HUES6 (cell line): ENCODE data around the gene DDX5.
A peak's percentile ranks its signal among the peaks of the same experiment; 100 is the strongest.
"Not testable (repeated sequence)": the region's sequence is repeated elsewhere in the genome, so short reads cannot be mapped to it uniquely, and the experiment has no call there.

Experiments used
- H3K27ac ChIP-seq: 2 replicates; pipeline ENCODE4 v1.7.0; 2013; ENCODE audit warnings: low read depth, mild to moderate bottlenecking, low read length, inconsistent platforms
- H3K27me3 ChIP-seq: 2 replicates; pipeline ENCODE4 v1.6.1; 2013; ENCODE audit warnings: low read length; ENCODE audit not compliant: control insufficient read depth, insufficient read depth
- H3K36me3 ChIP-seq: 2 replicates; pipeline ENCODE4 v1.6.1; 2013; ENCODE audit warnings: low read length; ENCODE audit not compliant: control insufficient read depth, insufficient read depth
- H3K4me1 ChIP-seq: 2 replicates; pipeline ENCODE4 v1.6.1; 2013; ENCODE audit warnings: low read length; ENCODE audit not compliant: control insufficient read depth, insufficient read depth
- H3K4me3 ChIP-seq: 2 replicates; pipeline ENCODE4 v1.5.1; 2013; ENCODE audit warnings: low read depth, low read length
- H3K9ac ChIP-seq: one replicate; pipeline ENCODE4 v1.6.1; 2013; ENCODE audit warnings: mild to moderate bottlenecking, low read length
- H3K9me3 ChIP-seq: 2 replicates; pipeline ENCODE4 v1.6.1; 2013; ENCODE audit warnings: low read depth, low read length; ENCODE audit not compliant: control insufficient read depth, insufficient read depth

Gene DDX5

DNA sequence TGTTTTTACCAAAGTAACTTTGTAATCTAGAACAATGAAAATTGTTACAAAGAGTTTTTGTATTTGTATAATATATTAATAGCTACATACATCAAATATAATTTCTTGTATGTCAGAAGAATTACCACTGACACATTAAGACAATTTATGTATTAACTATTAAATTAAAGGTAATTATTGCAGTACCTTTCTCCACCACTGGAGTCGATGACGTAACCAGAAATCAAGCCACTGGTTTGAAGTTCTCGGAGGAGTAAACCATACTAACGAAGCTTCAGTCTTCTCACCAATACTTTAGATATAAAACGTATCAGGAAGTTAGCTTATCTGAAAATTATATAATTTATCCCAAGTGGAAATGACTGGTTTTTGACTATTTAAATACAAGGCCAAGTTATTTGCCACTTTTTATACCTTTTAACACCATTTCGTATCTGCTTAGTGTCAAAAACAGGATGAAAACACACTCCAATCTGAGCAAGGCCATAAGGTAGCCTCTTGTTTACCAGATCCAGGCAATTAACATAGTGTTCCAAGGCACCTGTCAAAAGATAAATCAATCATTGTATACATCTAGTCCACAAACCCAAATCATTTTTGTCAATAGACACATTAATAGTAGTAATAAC lies 13.5 kb downstream of the DDX5 start:
- no peak overlapping the region for H3K27ac ChIP-seq
- peaks cover 4% of the 10 kb centered on the region; the same call in 1 of the 2 replicates for H3K9me3 ChIP-seq
- H3K36me3 ChIP-seq, result peaks cover 64% of the 10 kb centered on the region

DNA sequence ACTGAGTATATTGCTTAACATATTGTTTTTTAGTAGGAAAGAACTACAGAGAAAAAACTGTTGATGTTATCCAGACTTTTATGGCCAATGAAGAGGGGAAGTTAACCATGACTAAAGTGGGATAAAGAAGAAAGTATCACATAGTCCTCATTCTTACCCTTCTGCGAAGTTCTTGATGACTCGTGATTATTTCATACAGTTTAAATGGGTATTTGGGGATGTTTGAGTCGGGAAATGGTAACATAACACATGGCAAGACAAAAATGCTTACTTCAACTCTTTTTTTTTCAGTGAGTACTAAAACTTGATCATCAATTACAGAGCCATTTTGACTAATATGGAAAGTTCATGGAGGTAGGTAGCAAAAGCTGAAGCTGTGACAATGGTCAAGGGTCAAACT lies 14.1 kb downstream of the DDX5 start:
- H3K36me3 ChIP-seq, result peaks cover 69% of the 10 kb centered on the region
- H3K27me3 ChIP-seq, result no peaks in the 10 kb centered on the region
- H3K9me3 ChIP-seq, result peaks cover 4% of the 10 kb centered on the region; the same call in 1 of the 2 replicates
- H3K27ac ChIP-seq, result no peak overlapping the region
- H3K4me3 ChIP-seq, result no peak overlapping the region
- peaks cover 4% of the 10 kb centered on the region; the same call in 1 of the 2 replicates for H3K4me1 ChIP-seq
- no peak overlapping the region for H3K9ac ChIP-seq

More for the DNA sequence above, 13.5 kb downstream of the DDX5 start:
- peaks cover 4% of the 10 kb centered on the region; the same call in 1 of the 2 replicates for H3K4me1 ChIP-seq
- H3K27me3 ChIP-seq, result no peaks in the 10 kb centered on the region
- H3K9ac ChIP-seq, result no peak overlapping the region
- no peak overlapping the region for H3K4me3 ChIP-seq

DNA sequence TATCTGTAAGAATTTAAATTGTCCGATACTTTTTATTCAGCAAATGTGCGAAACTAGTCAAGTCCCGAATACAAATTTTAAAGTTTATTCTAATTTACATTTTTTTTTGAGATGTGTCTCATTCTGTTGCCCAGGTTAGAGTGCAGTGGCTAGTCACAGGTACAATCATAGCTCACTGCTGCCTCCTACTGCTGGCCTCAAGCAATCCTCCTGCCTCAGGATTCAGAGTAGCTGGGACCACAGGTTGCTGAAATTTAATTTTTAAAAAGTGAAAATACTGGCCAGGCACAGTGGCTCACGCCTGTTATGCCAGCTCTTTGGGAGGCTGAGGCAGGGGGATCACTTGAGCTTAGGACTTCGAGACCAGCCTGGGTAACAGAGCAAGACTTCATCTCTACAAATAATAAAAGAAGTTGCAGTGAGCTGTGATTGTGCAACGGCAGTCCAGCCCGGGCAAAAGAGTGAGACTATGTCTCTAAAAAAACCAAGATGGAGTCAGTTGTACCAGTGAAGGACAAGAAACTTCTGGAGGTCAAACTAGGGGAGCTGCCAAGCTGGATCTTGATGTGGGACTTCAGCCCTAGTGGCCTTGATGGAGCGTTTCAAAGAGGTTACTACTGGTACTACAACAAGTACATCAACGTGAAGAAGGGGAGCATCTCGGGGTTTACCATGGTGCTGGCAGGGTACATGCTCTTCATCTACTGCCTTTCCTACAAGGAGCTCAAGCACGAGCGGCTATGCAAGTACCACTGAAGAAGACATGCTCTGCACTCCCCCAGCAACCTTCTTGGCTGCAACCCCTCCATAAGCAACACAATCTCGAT lies 14.8 kb downstream of the DDX5 start:
- H3K4me1 ChIP-seq, result peaks cover 4% of the 10 kb centered on the region; the same call in 1 of the 2 replicates

DNA sequence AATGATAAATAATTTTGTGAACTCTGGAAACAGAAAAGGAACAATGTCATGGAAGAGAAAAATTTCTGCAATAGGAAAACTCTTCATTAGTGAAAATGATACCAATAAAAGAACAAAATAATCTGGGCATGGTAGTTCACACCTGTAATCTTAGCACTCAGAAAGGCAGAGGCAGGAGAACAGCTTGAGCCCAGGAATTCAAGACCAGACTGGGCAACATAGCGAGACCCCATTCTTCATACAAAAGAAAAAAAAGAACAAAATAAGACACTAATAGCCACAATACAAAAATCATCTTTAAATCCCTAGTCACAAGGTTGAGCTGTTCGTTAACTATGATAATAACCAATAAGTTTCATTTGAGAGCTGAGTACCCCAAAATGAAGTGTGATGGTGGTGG lies 17.8 kb downstream of the DDX5 start:
- Histone ChIP-seq H3K4me1 (no peaks in the 10 kb centered on the region), H3K9ac (no peak overlapping the region), H3K36me3 (peaks cover 97% of the 10 kb centered on the region), H3K27me3 (no peaks in the 10 kb centered on the region), H3K4me3 (no peak overlapping the region), H3K9me3 (peaks cover 4% of the 10 kb centered on the region; the same call in 1 of the 2 replicates), H3K27ac (no peak overlapping the region)

More for the DNA sequence above, 14.8 kb downstream of the DDX5 start:
- Histone ChIP-seq H3K9ac (no peak overlapping the region), H3K27ac (no peak overlapping the region; the same call in 1 of the 2 replicates), H3K27me3 (no peaks in the 10 kb centered on the region), H3K9me3 (peaks cover 4% of the 10 kb centered on the region; the same call in 1 of the 2 replicates), H3K36me3 (peaks cover 76% of the 10 kb centered on the region), H3K4me3 (no peak overlapping the region)

DNA sequence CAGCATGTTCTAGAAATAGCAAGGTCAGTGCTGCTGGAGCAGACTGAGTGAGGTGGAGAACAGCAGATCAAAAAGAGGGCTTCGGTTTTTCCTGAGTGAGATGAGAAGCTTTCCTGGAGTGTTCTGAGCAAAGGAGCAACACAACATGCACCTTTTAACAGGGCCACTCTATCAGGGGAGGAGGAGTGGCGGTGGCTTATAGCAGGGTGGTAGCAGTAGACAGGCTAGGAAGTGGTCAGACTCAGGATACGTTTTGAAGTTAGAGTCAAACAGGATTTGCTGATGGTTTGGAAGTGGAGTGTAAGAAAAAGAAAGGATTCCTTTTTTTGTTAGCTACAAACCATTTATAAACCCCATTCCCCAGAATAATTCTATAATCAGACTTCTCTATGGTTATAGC lies 21.7 kb downstream of the DDX5 start:
- H3K4me1 ChIP-seq, result no peaks in the 10 kb centered on the region
- H3K4me3 ChIP-seq, result no peak overlapping the region
- H3K27me3 ChIP-seq, result no peaks in the 10 kb centered on the region
- no peaks in the 10 kb centered on the region for H3K9me3 ChIP-seq
- H3K27ac ChIP-seq, result no peak overlapping the region
- H3K36me3 ChIP-seq, result peaks cover 93% of the 10 kb centered on the region
- no peak overlapping the region for H3K9ac ChIP-seq

DNA sequence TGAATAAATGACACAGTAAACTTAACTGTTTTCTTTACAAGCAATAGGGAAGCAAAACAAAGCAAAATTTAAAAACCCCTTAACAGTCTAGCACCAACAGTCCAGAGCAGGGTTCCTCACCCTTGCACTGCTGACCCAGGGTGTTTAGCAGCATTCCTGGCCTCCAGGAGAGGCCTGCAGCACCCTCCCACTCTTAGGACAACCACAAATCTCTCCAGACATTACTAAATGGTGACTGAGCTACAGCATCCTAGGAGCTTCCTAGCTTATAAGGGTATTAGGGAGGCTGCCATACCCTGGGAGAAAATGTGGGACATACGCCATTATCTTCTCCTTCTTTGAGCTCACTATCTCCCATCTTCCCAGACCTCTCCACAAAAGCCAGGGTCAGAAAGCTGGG lies 25.1 kb downstream of the DDX5 start:
- Histone ChIP-seq H3K27ac (no peak overlapping the region), H3K9ac (no peak overlapping the region), H3K4me1 (no peaks in the 10 kb centered on the region), H3K4me3 (no peak overlapping the region), H3K27me3 (no peaks in the 10 kb centered on the region), H3K9me3 (no peaks in the 10 kb centered on the region), H3K36me3 (peaks cover 85% of the 10 kb centered on the region)

DNA sequence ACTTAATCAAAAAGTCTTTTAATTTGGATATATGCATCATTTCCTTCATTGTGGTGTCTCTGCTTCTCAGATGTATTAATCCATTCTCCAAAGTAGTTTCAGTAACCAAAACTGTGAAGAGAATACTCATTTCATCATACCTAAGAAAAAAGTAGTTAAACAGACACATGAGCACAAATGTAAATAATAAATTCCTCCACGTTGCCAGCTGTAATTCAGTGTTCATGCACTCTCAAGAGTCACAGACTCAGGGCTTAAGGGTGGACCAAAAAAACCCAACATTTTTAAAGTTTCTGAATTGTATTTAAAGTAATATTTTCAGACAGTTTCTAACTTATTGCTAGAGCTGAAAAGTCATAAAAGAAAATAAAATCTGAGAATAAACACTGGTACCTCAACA lies 28.2 kb downstream of the DDX5 start:
- H3K9me3 ChIP-seq, result no peaks in the 10 kb centered on the region

DNA sequence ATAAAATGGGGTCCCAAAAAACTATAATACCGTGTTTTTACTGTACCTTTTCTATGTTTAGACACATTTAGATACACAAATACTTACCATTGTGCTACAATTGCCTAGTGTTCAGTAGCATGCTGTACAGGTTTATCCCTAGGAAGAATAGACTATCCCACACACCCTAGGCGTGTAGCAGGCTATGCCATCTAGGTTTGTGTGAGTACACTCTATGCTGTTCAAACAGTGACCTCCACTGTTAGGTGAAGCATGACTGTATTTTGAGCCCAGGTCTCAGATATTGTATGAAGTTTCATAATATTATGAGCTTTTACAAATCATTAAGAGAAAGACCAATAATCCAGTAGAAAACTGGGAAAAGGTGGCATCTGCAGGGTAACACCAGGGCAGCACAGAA lies 33.5 kb downstream of the DDX5 start:
- Histone ChIP-seq H3K4me1 (peaks cover 14% of the 10 kb centered on the region), H3K27ac (no peak overlapping the region)

More for the DNA sequence above, 28.2 kb downstream of the DDX5 start:
- H3K36me3 ChIP-seq, result peaks cover 54% of the 10 kb centered on the region
- H3K4me3 ChIP-seq, result no peak overlapping the region
- no peaks in the 10 kb centered on the region for H3K27me3 ChIP-seq
- no peak overlapping the region for H3K27ac ChIP-seq
- H3K4me1 ChIP-seq, result no peaks in the 10 kb centered on the region
- no peak overlapping the region for H3K9ac ChIP-seq

DNA sequence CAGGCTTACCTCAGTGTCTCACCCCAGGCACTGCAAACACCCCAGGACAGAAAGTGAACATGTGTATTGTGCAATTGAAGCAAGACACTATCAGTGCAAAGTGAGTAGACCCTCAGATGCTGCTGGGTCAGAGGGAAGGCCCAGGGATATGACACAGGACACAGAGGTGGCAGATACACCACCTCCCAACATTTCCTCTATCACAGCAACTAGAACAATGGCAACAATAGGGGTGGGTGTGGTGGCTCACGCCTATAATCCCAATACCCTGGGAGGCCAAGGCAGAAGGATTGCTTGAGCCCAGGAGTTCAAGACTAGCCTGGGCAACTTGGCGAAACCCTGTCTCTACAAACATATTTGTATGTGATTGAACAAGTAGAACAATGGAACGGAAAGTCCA lies 34.6 kb downstream of the DDX5 start:
- peak overlapping the region; percentile 10; the same call in 1 of the 2 replicates for H3K27ac ChIP-seq
- no peaks in the 10 kb centered on the region for H3K9me3 ChIP-seq
- peak overlapping the region; percentile 19 for H3K9ac ChIP-seq
- no peak overlapping the region for H3K4me3 ChIP-seq
- no peaks in the 10 kb centered on the region; the same call in 1 of the 2 replicates for H3K36me3 ChIP-seq
- no peaks in the 10 kb centered on the region for H3K27me3 ChIP-seq
- peaks cover 14% of the 10 kb centered on the region for H3K4me1 ChIP-seq

More for the DNA sequence above, 33.5 kb downstream of the DDX5 start:
- Histone ChIP-seq H3K27me3 (no peaks in the 10 kb centered on the region), H3K4me3 (no peak overlapping the region), H3K36me3 (peaks cover 7% of the 10 kb centered on the region), H3K9me3 (no peaks in the 10 kb centered on the region), H3K9ac (no peak overlapping the region)

DNA sequence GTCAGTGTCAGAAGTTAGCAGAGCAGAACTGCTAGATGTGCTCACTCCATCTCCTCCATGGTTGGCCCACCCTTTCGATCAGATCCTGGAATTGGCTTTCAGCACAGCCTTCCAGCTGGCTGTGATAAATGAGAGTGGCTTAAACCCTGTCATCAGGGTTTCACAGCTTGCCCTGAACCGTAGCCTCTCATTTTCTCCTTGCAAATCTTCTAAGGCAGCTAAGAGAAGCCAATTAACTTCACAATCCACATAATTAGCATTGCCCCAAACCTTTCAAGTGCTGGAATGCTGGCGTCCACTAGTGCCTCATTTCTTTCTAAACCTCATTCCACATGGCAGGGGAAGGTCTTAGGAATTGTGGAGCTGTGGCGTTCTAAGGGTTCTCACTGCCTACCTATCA lies 35.5 kb downstream of the DDX5 start:
- Histone ChIP-seq H3K27me3 (no peaks in the 10 kb centered on the region), H3K4me3 (no peak overlapping the region), H3K9ac (peak overlapping the region; percentile 9), H3K4me1 (peaks cover 14% of the 10 kb centered on the region), H3K36me3 (no peaks in the 10 kb centered on the region), H3K27ac (peak overlapping the region; percentile 10; the same call in 1 of the 2 replicates), H3K9me3 (no peaks in the 10 kb centered on the region)

DNA sequence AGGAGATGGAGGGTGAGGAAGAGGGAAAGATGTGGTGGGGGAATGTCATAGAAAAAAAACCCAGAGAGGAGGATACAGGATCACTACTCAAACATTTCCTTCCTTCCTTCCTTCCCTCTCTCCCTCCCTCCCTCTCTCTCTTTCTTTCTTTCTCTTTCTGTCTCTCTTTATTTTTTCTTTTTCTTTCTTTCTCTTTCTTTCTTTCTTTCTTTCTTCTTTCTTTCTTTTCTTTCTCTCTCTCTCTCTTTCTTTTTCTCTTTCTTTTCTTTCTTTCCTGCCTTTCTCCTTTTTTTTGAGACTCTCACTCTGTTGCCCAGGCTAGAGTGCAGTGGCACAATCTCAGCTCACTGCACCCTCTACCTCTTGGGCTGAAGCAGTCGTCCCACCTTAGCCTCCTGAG lies 39.3 kb downstream of the DDX5 start:
- not testable (repeated sequence) for H3K4me3 ChIP-seq, H3K9ac ChIP-seq, H3K27ac ChIP-seq, H3K27me3 ChIP-seq, H3K36me3 ChIP-seq, H3K9me3 ChIP-seq
- H3K4me1 ChIP-seq, result peaks cover 14% of the 10 kb centered on the region
